Adipocyte (in vitro differentiated cells): ENCODE results near the gene TMEM60.

Experiments used
- DNase-seq: peaks from one replicate; pipeline ENCODE4 v3.0.0-alpha.2; 2015; ENCODE audit warnings: low read depth
- H3K27me3 ChIP-seq: replicated peaks from 2 replicates; pipeline ENCODE4 v1.7.0; 2013; ENCODE audit warnings: mild to moderate bottlenecking, low read length, moderate library complexity; ENCODE audit not compliant: control insufficient read depth, insufficient read depth
- H3K36me3 ChIP-seq: 2 replicates; pipeline ENCODE4 v1.7.0; 2013; ENCODE audit warnings: low read length, mild to moderate bottlenecking, moderate library complexity; ENCODE audit not compliant: control insufficient read depth, insufficient read depth, severe bottlenecking
- H3K4me1 ChIP-seq: 2 replicates; pipeline ENCODE4 v1.7.0; 2013; ENCODE audit warnings: mild to moderate bottlenecking, low read length, moderate library complexity; ENCODE audit not compliant: control insufficient read depth, insufficient read depth
- H3K4me3 ChIP-seq: 2 replicates; pipeline ENCODE4 v1.7.0; 2013; ENCODE audit warnings: mild to moderate bottlenecking, low read length, moderate library complexity
- H3K9ac ChIP-seq: 2 replicates; pipeline ENCODE4 v1.7.0; 2013; ENCODE audit warnings: mild to moderate bottlenecking, low read length, moderate library complexity
- H3K9me3 ChIP-seq: 2 replicates; pipeline ENCODE4 v1.7.0; 2013; ENCODE audit warnings: mild to moderate bottlenecking, low read length, moderate library complexity; ENCODE audit not compliant: control insufficient read depth

Gene TMEM60

GRCh38 chr7:77770316-77770715, 27.9 kb downstream of the TMEM60 start:
- no peak for DNase-seq
- no peak overlapping the region for H3K9ac ChIP-seq
- no peaks in the 10 kb centered on the region for H3K9me3 ChIP-seq
- no peak overlapping the region for H3K4me3 ChIP-seq
- H3K27me3 ChIP-seq = no peaks in the 10 kb centered on the region
- H3K4me1 ChIP-seq = peaks cover 12% of the 10 kb centered on the region
- H3K36me3 ChIP-seq = peaks cover 20% of the 10 kb centered on the region

DNA sequence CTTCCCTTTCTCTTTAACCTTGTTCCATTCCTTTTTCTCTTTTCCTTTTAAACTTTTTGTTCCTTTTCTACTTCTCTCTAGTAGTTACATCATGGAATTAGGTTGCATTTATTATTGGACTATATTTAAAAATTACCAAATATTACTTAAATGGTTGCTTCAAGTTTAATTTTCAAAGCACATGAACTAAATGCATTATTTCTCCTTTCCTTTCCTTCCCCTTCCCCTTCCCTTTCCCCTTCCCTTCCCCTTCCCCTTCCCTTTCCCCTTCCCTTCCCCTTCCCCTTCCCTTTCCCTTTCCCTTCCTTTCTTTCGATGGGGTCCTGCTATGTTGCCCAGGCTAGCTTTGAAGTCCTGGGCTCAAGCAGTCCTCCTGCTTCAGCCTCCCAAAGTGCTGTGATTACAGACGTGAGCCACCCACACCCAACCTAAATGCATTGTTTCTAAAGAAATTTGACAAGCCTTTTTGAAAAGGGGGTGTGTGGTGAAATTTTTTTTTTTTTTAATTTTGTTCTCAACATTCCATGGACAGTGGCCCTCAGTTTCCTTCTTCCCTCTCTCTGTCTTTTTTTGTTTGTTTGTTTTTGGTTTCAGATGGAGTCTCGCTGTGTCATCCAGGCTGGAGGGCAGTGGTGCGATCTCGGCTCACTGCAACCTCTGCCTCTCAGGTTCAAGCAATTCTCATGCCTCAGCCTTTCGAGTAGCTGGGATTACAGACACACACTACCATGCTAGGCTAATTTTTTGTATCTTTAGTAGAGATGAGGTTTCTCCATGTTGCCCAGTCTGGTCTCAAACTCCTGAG, 31.2 kb downstream of the TMEM60 start:
- Histone ChIP-seq H3K9ac (no peak overlapping the region), H3K27me3 (no peaks in the 10 kb centered on the region), H3K4me1 (peaks cover 18% of the 10 kb centered on the region), H3K36me3 (peaks cover 11% of the 10 kb centered on the region), H3K9me3 (no peaks in the 10 kb centered on the region), H3K4me3 (no peak overlapping the region)
- DNase-seq = no peak

DNA sequence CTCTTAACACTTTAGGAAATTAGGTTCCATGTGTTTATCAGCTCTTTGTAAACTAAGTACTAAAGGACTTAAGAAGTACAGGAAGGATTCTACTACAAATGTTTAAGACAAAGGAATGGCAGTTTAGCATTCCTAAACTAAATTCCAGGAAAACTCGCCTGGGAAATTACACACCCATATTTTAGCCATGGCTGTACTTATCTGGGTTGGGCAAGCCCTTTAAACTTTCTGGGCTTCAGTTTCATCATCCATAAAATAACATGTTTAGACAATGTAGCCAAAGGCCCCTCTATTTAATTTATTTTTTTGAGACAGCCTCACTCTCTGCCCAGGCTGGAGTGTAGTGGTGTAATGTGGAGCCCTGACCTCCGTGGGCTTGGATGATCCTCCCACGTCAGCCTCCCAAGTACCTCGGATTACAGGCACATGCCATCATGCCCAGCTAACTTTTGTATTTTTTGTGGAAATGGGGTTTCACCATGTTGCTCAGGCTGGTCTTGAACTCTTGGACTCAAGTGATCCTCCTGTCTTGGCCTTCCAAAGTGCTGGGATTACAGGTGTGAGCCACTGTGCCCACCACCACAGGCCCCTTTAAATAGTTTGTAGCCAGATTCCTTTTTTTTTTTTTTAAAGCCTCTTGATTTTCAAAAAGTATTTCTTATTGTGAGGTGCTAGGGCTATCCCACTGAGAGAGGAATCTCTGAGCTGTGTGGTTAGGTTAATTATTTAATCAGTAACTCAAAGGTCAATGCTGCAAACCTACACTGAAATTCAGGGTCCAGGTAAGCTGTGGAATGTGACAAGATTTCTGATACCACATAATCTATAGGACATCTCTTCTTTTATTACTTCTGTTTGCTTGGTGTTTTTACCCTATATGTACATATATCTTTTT, 32.1 kb downstream of the TMEM60 start:
- Histone ChIP-seq H3K36me3 (peaks cover 11% of the 10 kb centered on the region), H3K9me3 (no peaks in the 10 kb centered on the region), H3K4me3 (no peak overlapping the region), H3K27me3 (no peaks in the 10 kb centered on the region), H3K9ac (no peak overlapping the region), H3K4me1 (peaks cover 18% of the 10 kb centered on the region)
- peak; percentile 62 for DNase-seq

GRCh38 chr7:77765481-77765880, 32.8 kb downstream of the TMEM60 start:
- Histone ChIP-seq H3K4me3 (no peak overlapping the region), H3K9ac (no peak overlapping the region), H3K36me3 (peaks cover 11% of the 10 kb centered on the region), H3K9me3 (no peaks in the 10 kb centered on the region), H3K27me3 (no peaks in the 10 kb centered on the region), H3K4me1 (peaks cover 18% of the 10 kb centered on the region)
- no peak for DNase-seq

DNA sequence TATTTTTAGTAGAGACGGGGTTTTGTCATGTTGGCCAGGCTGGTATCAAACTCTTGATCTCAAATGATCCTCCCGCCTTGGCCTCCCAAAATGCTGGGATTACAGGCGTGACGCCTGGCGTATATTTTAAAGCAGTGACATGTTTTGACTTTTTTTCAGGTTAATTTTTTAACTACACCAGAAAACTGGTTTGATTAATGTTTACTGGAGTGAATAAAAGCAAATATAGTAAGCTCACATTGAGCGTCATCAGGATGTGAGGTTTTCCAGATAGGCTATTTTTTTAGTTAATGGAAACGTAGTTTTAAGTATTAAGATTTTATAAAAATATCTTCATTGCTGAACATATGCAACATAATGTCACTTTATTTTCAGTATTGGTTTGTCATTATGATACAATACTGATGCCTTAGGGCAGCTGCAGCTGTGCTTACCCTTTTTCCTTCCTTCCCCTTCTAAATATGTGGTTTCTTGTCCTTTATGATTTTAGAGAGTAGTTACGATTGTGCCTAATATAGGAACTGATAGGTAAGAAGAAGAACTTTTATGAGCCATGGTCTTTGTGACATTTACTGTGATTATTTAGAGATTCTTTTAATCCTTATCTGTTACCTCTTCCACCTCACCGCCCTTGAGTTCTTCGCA, 37.3 kb downstream of the TMEM60 start:
- Histone ChIP-seq H3K9me3 (no peaks in the 10 kb centered on the region), H3K9ac (no peak overlapping the region), H3K4me3 (no peak overlapping the region), H3K27me3 (no peaks in the 10 kb centered on the region), H3K4me1 (peaks cover 23% of the 10 kb centered on the region), H3K36me3 (peaks cover 3% of the 10 kb centered on the region)
- no peak for DNase-seq

GRCh38 chr7:77759294-77759889, 38.8 kb downstream of the TMEM60 start:
- Histone ChIP-seq H3K4me1 (peaks cover 17% of the 10 kb centered on the region), H3K9ac (peak overlapping the region; percentile 77), H3K36me3 (no peaks in the 10 kb centered on the region), H3K9me3 (no peaks in the 10 kb centered on the region), H3K27me3 (no peaks in the 10 kb centered on the region), H3K4me3 (peak overlapping the region; percentile 50)
- DNase-seq = peak; percentile 92

- no peaks in the 10 kb centered on the region for H3K27me3 ChIP-seq
- H3K4me3 ChIP-seq = no peak overlapping the region
- H3K4me1 ChIP-seq = peaks cover 13% of the 10 kb centered on the region
- H3K9ac ChIP-seq = no peak overlapping the region
- H3K9me3 ChIP-seq = no peaks in the 10 kb centered on the region
- no peak for DNase-seq
- H3K36me3 ChIP-seq = no peaks in the 10 kb centered on the region
Observed at GRCh38 chr7:77757589-77757988, 40.6 kb downstream of the TMEM60 start.

DNA sequence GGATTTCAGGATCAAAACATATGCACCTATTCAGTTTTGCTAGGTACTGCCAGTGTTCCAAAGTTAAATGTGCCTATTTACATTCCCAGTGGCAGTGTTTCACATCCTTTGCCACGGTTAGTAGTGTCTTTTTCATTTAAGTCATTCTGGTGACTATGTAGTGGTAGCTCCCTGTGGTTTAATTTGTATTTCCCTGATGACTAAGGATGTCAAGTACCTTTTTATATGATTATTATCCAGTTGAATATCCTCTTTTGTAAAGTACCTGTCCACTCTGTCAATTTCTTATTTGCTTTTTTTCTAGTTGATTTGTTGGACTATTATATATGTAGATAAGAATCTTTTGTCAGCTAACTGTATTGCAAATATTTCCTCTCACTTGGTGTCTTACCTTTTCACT, 45.1 kb downstream of the TMEM60 start:
- Histone ChIP-seq H3K36me3 (peaks cover 6% of the 10 kb centered on the region), H3K27me3 (no peaks in the 10 kb centered on the region), H3K9me3 (no peaks in the 10 kb centered on the region), H3K4me3 (no peak overlapping the region), H3K4me1 (no peaks in the 10 kb centered on the region), H3K9ac (no peak overlapping the region)
- DNase-seq = no peak

DNA sequence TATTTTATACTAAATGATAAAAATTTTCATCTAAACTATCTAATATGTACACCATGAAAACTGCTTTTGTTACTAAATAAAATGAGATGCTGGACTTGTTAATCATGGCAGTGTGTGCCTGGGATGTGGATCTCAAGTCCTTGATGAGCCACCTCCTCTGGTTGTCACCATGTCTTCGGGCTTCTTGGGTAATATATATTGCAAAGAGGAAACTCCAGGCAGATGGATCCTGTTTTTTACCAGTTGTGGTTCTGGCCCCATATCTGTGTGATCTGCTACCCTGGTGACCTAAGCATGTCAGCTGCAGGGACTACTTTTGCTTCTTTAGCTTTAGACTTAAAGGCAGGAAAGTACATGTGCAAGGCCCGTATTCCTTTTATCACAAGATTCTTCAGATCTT, 46.2 kb downstream of the TMEM60 start:
- H3K27me3 ChIP-seq = no peaks in the 10 kb centered on the region
- DNase-seq = no peak
- H3K4me1 ChIP-seq = no peaks in the 10 kb centered on the region
- H3K9ac ChIP-seq = no peak overlapping the region
- H3K36me3 ChIP-seq = peaks cover 6% of the 10 kb centered on the region
- H3K9me3 ChIP-seq = no peaks in the 10 kb centered on the region
- no peak overlapping the region for H3K4me3 ChIP-seq

DNA sequence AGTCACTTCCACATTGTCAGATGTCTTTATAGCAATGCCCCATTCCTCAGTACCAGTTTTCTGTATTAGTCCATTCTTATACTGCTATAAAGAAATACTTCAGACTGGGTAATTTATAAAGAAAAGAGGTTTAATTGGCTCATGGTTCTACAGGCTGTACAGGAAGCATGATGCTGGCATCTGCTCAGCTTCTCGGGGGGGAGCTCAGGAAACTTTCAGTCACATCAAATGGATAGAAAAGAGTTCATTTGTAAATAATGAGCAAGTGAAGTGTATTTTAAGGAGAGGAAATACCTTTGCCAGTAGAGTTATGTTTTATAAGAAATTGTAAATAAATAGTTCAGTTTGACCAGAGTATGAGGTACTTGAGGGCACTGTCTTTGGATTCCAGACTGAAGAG, 50.5 kb downstream of the TMEM60 start:
- no peak for DNase-seq
- Histone ChIP-seq H3K4me3 (no peak overlapping the region), H3K36me3 (peaks cover 6% of the 10 kb centered on the region)

GRCh38 chr7:77747178-77747577, 51.1 kb downstream of the TMEM60 start:
- H3K9me3 ChIP-seq = no peaks in the 10 kb centered on the region
- peaks cover 6% of the 10 kb centered on the region for H3K36me3 ChIP-seq
- no peak for DNase-seq
- H3K27me3 ChIP-seq = no peaks in the 10 kb centered on the region
- no peak overlapping the region for H3K9ac ChIP-seq
- H3K4me1 ChIP-seq = peaks cover 4% of the 10 kb centered on the region
- no peak overlapping the region for H3K4me3 ChIP-seq

More for the DNA sequence above, 50.5 kb downstream of the TMEM60 start:
- no peaks in the 10 kb centered on the region for H3K4me1 ChIP-seq
- no peaks in the 10 kb centered on the region for H3K27me3 ChIP-seq
- H3K9me3 ChIP-seq = no peaks in the 10 kb centered on the region
- no peak overlapping the region for H3K9ac ChIP-seq
